ENCODE data around the gene RETSAT. TPM values are rescaled to one million over a fixed set of nuclear protein-coding genes. Genes with fewer than 3 reads are reported as not detected.

RETSAT gene
- polyA plus RNA-seq, 2 of the 4 experiments (the other 2 are of a cell fraction), result 42.3 to 51.6 TPM

DNA sequence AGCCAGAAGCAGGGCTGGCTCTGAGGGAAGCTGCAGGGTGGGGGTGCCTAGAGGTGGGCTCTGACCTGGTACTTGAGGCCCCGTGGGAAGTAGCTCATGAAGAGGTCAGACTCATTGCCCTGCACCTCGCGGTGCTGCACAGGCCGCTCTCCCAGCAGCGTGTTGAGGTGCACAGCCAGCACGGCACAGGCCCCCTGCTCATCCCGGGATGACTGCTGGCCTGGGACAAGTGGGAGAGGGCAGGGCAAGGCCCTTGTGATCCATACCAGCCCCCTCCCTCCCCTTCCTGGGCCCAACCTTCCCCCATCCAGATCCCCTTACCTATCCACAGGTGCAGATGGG lies 47.1 kb upstream of the RETSAT start:
- Histone ChIP-seq H3K4me3 (no peak overlapping the region), H3K4me1 (no peaks in the 10 kb centered on the region), H3K9me3 (peaks cover 12% of the 10 kb centered on the region; the same call in 2 of the 3 replicates), H3K4me2 (no peak overlapping the region), H3K27ac (no peak overlapping the region)
- FAIRE-seq (no peak), ATAC-seq (peak; percentile 15 to 39; a peak in 2 of 6 replicates), DNase-seq (ENCODE audit: low read depth in 1 of 2, low spot score in 1 of 2) (no peak)
- TF ChIP-seq CBX8 (IDR thresholded peaks at IDR 0.05) (no peak), NR3C1 (IDR thresholded peaks at IDR 0.05) (no peak), EHMT2 (IDR thresholded peaks at IDR 0.05; ENCODE audit: low read depth) (no peak), FOSB (CRISPR knock-in tag; IDR thresholded peaks at IDR 0.05) (no peak), ZNF302 (CRISPR knock-in tag; IDR thresholded peaks at IDR 0.05) (no peak)
- TF ChIP-seq, protein P1, sequence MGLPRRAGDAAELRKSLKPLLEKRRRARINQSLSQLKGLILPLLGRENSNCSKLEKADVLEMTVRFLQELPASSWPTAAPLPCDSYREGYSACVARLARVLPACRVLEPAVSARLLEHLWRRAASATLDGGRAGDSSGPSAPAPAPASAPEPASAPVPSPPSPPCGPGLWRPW (IDR thresholded peaks at IDR 0.05), result no peak
- TF ChIP-seq, protein P2, sequence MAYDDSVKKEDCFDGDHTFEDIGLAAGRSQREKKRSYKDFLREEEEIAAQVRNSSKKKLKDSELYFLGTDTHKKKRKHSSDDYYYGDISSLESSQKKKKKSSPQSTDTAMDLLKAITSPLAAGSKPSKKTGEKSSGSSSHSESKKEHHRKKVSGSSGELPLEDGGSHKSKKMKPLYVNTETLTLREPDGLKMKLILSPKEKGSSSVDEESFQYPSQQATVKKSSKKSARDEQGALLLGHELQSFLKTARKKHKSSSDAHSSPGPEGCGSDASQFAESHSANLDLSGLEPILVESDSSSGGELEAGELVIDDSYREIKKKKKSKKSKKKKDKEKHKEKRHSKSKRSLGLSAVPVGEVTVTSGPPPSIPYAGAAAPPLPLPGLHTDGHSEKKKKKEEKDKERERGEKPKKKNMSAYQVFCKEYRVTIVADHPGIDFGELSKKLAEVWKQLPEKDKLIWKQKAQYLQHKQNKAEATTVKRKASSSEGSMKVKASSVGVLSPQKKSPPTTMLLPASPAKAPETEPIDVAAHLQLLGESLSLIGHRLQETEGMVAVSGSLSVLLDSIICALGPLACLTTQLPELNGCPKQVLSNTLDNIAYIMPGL (CRISPR knock-in tag; IDR thresholded peaks at IDR 0.05; ENCODE audit: borderline replicate concordance), result no peak
- CTCF ChIA-PET, result interaction anchor here (0.8 to 41.9 kb wide), 6 partner anchors 11 to 334 kb away, joined by 3 to 1185 read pairs (median 9); partner anchors contain the start of genes GGCX and MAT2A
- POLR2A ChIA-PET, result no interaction called here
- WGBS (ENCODE audit: missing lambda C conversion rate), result 85% methylated on average over 7 of the region's 7 CpGs

- Histone ChIP-seq H3K4me1 (no peaks in the 10 kb centered on the region), H3K4me3 (no peak overlapping the region), H3K9me3 (peaks cover 12% of the 10 kb centered on the region; the same call in 2 of the 3 replicates), H3K27ac (no peak overlapping the region), H3K4me2 (no peak overlapping the region)
- POLR2A ChIA-PET, result no interaction called here
- no peak for ATAC-seq
- no peak for TF ChIP-seq RFX5 (IDR thresholded peaks at IDR 0.05)
- TF ChIP-seq FOSB (CRISPR knock-in tag; IDR thresholded peaks at IDR 0.05), result no peak
- TF ChIP-seq ESRRA (IDR thresholded peaks at IDR 0.05; ENCODE audit: borderline replicate concordance, low read length), result no peak
- TF ChIP-seq ELK1 (IDR thresholded peaks at IDR 0.05; ENCODE audit: low read depth, low read length), result no peak
- no peak for TF ChIP-seq CHD2 (IDR thresholded peaks at IDR 0.05; ENCODE audit: low read length, partially characterized antibody)
- TF ChIP-seq SMC3 (IDR thresholded peaks at IDR 0.05), result no peak
- TF ChIP-seq E2F6 (IDR thresholded peaks at IDR 0.05; ENCODE audit: borderline replicate concordance, low read depth), result no peak
- TF ChIP-seq PHF8 (IDR thresholded peaks at IDR 0.05; ENCODE audit: borderline replicate concordance, low read depth), result no peak
- TF ChIP-seq, protein P3, sequence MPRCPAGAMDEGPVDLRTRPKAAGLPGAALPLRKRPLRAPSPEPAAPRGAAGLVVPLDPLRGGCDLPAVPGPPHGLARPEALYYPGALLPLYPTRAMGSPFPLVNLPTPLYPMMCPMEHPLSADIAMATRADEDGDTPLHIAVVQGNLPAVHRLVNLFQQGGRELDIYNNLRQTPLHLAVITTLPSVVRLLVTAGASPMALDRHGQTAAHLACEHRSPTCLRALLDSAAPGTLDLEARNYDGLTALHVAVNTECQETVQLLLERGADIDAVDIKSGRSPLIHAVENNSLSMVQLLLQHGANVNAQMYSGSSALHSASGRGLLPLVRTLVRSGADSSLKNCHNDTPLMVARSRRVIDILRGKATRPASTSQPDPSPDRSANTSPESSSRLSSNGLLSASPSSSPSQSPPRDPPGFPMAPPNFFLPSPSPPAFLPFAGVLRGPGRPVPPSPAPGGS (IDR thresholded peaks at IDR 0.05), result no peak
- TF ChIP-seq HEYL (CRISPR knock-in tag; IDR thresholded peaks at IDR 0.05), result no peak
- TF ChIP-seq MAX (IDR thresholded peaks at IDR 0.05), result no peak
- WGBS (ENCODE audit: missing lambda C conversion rate), result 85% methylated on average over 14 of the region's 14 CpGs
- no peak for DNase-seq (ENCODE audit: low read depth in 1 of 2, low spot score in 1 of 2)
- CTCF ChIA-PET, result interaction anchor here (0.8 to 41.9 kb wide), 8 partner anchors 10 to 334 kb away, joined by 3 to 1185 read pairs (median 5); partner anchors contain the start of genes ELMOD3, GGCX, MAT2A and RETSAT
- FAIRE-seq, result no peak
Measured at GRCh38 chr2:85400541-85401463, 46.5 kb upstream of the RETSAT start.

All from A549 (cell line).